PFSK-1 (cell line): Measurements from ENCODE around the gene ZDHHC11B.

Source experiments
- FOXP2 ChIP-seq: optimal IDR thresholded peaks from 2 replicates; pipeline ENCODE3; 2011; ENCODE audit warnings: borderline replicate concordance, control low read depth, inconsistent platforms; ENCODE audit not compliant: insufficient read depth; ENCODE audit errors: extremely low read length, extremely low read depth
- POLR2AphosphoS5 ChIP-seq: IDR thresholded peaks from 2 replicates; pipeline ENCODE4 v1.6.1; 2012; ENCODE audit warnings: low read depth, mild to moderate bottlenecking, control low read depth, low read length, moderate library complexity
- SIN3A ChIP-seq: IDR thresholded peaks from 2 replicates; pipeline ENCODE4 v1.6.1; 2012; ENCODE audit warnings: mild to moderate bottlenecking, low read length, moderate library complexity, borderline replicate concordance; ENCODE audit not compliant: insufficient read depth
- TAF1 ChIP-seq: IDR thresholded peaks from 2 replicates; pipeline ENCODE4 v1.6.1; 2012; ENCODE audit warnings: low read length, control low read depth, borderline replicate concordance; ENCODE audit not compliant: insufficient read depth
- TF ChIP-seq, protein P1 (sequence below), 2 experiments: IDR thresholded peaks; 2 replicates each; pipeline versions ENCODE4 v1.6.1 to v1.8.0; 2011 to 2012; ENCODE audit warnings: low read depth in 2 of 2, low read length in 2 of 2, control low read depth in 1 of 2, inconsistent platforms in 1 of 2, mild to moderate bottlenecking in 1 of 2, moderate library complexity in 1 of 2; ENCODE audit not compliant: insufficient read depth in 1 of 2

Gene ZDHHC11B

GRCh38 chr5:662751-663435 is 121.6 kb downstream of the ZDHHC11B start:
- no peak for TF ChIP-seq POLR2AphosphoS5

- no peak for TF ChIP-seq SIN3A
- TF ChIP-seq FOXP2: no peak
- TF ChIP-seq POLR2AphosphoS5: no peak
- TF ChIP-seq, protein P1, sequence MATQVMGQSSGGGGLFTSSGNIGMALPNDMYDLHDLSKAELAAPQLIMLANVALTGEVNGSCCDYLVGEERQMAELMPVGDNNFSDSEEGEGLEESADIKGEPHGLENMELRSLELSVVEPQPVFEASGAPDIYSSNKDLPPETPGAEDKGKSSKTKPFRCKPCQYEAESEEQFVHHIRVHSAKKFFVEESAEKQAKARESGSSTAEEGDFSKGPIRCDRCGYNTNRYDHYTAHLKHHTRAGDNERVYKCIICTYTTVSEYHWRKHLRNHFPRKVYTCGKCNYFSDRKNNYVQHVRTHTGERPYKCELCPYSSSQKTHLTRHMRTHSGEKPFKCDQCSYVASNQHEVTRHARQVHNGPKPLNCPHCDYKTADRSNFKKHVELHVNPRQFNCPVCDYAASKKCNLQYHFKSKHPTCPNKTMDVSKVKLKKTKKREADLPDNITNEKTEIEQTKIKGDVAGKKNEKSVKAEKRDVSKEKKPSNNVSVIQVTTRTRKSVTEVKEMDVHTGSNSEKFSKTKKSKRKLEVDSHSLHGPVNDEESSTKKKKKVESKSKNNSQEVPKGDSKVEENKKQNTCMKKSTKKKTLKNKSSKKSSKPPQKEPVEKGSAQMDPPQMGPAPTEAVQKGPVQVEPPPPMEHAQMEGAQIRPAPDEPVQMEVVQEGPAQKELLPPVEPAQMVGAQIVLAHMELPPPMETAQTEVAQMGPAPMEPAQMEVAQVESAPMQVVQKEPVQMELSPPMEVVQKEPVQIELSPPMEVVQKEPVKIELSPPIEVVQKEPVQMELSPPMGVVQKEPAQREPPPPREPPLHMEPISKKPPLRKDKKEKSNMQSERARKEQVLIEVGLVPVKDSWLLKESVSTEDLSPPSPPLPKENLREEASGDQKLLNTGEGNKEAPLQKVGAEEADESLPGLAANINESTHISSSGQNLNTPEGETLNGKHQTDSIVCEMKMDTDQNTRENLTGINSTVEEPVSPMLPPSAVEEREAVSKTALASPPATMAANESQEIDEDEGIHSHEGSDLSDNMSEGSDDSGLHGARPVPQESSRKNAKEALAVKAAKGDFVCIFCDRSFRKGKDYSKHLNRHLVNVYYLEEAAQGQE (IDR thresholded peaks at IDR 0.05; ENCODE audit: insufficient read depth in 1 of 2, low read depth in 2 of 2, low read length in 2 of 2): no peak
- no peak for TF ChIP-seq TAF1
These were observed 122.4 kb downstream of the ZDHHC11B start for GRCh38 chr5:661891-662750.

DNA sequence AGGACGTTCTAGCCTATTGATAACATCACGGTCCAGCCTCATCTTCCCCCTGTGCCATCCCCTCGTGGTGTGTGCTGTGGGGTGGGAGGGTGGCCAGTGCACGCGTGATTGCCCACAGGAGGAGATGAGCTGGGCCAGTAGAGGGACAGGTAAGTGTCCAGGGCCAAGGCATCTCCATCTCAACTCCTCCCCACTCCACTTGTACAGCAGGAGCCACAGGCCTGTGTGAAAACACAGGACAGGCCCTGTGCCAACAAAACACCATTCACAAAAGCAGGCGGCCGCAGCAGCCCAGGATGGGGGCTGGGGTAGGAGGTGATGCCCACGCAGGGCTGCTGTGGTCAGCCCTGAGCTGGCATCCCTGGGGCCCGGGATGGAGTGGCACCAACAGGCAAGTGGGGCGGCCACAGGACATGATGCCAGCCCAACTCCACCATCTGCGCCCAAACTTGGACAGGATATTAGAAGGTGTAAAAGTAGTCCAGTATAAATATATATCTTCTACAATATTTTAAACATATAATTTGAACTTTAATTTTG is 124.0 kb downstream of the ZDHHC11B start:
- TF ChIP-seq SIN3A (no peak), POLR2AphosphoS5 (no peak), FOXP2 (no peak), TAF1 (no peak)
- TF ChIP-seq, protein P1 (IDR thresholded peaks at IDR 0.05; ENCODE audit: insufficient read depth in 1 of 2, low read depth in 2 of 2, low read length in 2 of 2): no peak
